ENCODE data around the gene TRAF5. TPM values are rescaled to one million over a fixed set of nuclear protein-coding genes. Genes with fewer than 3 reads are reported as not detected.

TRAF5 gene
- total and polyA plus RNA-seq, 2 of the 4 experiments (the other 2 are of a cell fraction): 10.0 to 14.7 TPM

GRCh38 chr1:211361202-211361601 is 34.6 kb downstream of the TRAF5 start:
- intact Hi-C loops (cut with micrococcal nuclease) (no loop called here), in situ Hi-C loops (cut with MboI; ENCODE audit: low sequenced_read_pairs) (no loop called here), dilution Hi-C loops (cut with HindIII; ENCODE audit: low sequenced_read_pairs, unreplicated experiment) (no loop called here)
- Histone ChIP-seq H3K4me2 (ENCODE audit: low read depth, low read length) (no peak overlapping the region), H3K79me1 (ENCODE audit: low read depth in 1 of 2, low read length in 2 of 2) (peaks cover 7% of the 10 kb centered on the region in 2 experiments; a peak in 3 of 4 replicates), H3K27me3 (ENCODE audit: control insufficient read depth, insufficient read depth, low read length) (no peaks in the 10 kb centered on the region), H4K20me1 (ENCODE audit: insufficient read depth, low read length) (no peaks in the 10 kb centered on the region), H4K8ac (ENCODE audit: low read depth in 2 of 2, low read length in 2 of 2) (no peak overlapping the region), H3K23ac (ENCODE audit: low read depth, low read length) (no peak overlapping the region), H2BK120ac (ENCODE audit: low read depth, low read length) (no peak overlapping the region), H4K91ac (ENCODE audit: insufficient read depth, low read depth, low read length) (no peak overlapping the region), H4K5ac (ENCODE audit: low read depth, low read length) (no peak overlapping the region), H3K14ac (replicated peaks; ENCODE audit: low read depth, low read length) (no peak overlapping the region), H3K4me1 (ENCODE audit: control insufficient read depth, insufficient read depth, low read length) (peaks cover 6% of the 10 kb centered on the region), H2BK15ac (ENCODE audit: low read depth, low read length) (no peak overlapping the region), H3K36me3 (ENCODE audit: control insufficient read depth, insufficient read depth, low read length) (peaks cover 10% of the 10 kb centered on the region), H2AFZ (replicated peaks; ENCODE audit: low read length, poor library complexity) (no peak overlapping the region), H3K56ac (ENCODE audit: extremely low read depth, insufficient read depth, low read length) (no peak overlapping the region), H2AK9ac (replicated peaks; ENCODE audit: low read depth, low read length, poor library complexity) (no peak overlapping the region), H3K9me3 (ENCODE audit: control insufficient read depth, insufficient read depth, low read length) (no peaks in the 10 kb centered on the region), H3K27ac (ENCODE audit: insufficient read depth, low read length) (no peak overlapping the region), H3K9ac (ENCODE audit: low read depth, low read length) (no peak overlapping the region), H2AK5ac (ENCODE audit: low read depth, low read length) (no peak overlapping the region), H3K18ac (ENCODE audit: low read depth, low read length) (no peak overlapping the region), H2BK5ac (ENCODE audit: low read depth, low read length, poor library complexity, severe bottlenecking) (no peak overlapping the region), H3K9me1 (ENCODE audit: insufficient read depth, low read length) (peaks cover 6% of the 10 kb centered on the region; the same call in 1 of the 2 replicates), H3K4me3 (ENCODE audit: insufficient read depth, low read depth, low read length) (no peak overlapping the region), H3K4ac (ENCODE audit: low read depth, low read length) (no peak overlapping the region), H2BK20ac (ENCODE audit: low read depth, low read length) (no peak overlapping the region)
- TF ChIP-seq BHLHE40 (IDR thresholded peaks at IDR 0.05; ENCODE audit: low read depth, low read length): no peak
- TF ChIP-seq NFE2L2 (IDR thresholded peaks at IDR 0.05; ENCODE audit: low read depth, low read length): no peak
- no peak for TF ChIP-seq USF2 (IDR thresholded peaks at IDR 0.05; ENCODE audit: low read depth, low read length)
- no peak for TF ChIP-seq CHD1 (IDR thresholded peaks at IDR 0.05; ENCODE audit: low read depth, low read length)
- TF ChIP-seq FOS (IDR thresholded peaks at IDR 0.05; ENCODE audit: low read depth, low read length): no peak
- no peak for TF ChIP-seq CEBPB (IDR thresholded peaks at IDR 0.05; ENCODE audit: low read depth, low read length)
- no peak for TF ChIP-seq RAD21 (IDR thresholded peaks at IDR 0.05; ENCODE audit: low read length)
- no peak for TF ChIP-seq MAFK (IDR thresholded peaks at IDR 0.05; ENCODE audit: low read depth, low read length)
- no peak for TF ChIP-seq RFX5 (IDR thresholded peaks at IDR 0.05; ENCODE audit: low read depth, low read length)
- no peak for TF ChIP-seq SMC3 (IDR thresholded peaks at IDR 0.05; ENCODE audit: low read depth, low read length)
- no peak for TF ChIP-seq MAZ (IDR thresholded peaks at IDR 0.05; ENCODE audit: borderline replicate concordance, low read depth, low read length)
- no peak for TF ChIP-seq MXI1 (IDR thresholded peaks at IDR 0.05; ENCODE audit: borderline replicate concordance, low read depth, low read length)
- TF ChIP-seq, protein P1, sequence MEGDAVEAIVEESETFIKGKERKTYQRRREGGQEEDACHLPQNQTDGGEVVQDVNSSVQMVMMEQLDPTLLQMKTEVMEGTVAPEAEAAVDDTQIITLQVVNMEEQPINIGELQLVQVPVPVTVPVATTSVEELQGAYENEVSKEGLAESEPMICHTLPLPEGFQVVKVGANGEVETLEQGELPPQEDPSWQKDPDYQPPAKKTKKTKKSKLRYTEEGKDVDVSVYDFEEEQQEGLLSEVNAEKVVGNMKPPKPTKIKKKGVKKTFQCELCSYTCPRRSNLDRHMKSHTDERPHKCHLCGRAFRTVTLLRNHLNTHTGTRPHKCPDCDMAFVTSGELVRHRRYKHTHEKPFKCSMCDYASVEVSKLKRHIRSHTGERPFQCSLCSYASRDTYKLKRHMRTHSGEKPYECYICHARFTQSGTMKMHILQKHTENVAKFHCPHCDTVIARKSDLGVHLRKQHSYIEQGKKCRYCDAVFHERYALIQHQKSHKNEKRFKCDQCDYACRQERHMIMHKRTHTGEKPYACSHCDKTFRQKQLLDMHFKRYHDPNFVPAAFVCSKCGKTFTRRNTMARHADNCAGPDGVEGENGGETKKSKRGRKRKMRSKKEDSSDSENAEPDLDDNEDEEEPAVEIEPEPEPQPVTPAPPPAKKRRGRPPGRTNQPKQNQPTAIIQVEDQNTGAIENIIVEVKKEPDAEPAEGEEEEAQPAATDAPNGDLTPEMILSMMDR (conservative IDR thresholded peaks at IDR 0.05; ENCODE audit: low read depth, low read length): no peak
- no peak for TF ChIP-seq POLR2A (IDR thresholded peaks at IDR 0.05; ENCODE audit: low read depth, low read length)
- no peak for TF ChIP-seq RCOR1 (IDR thresholded peaks at IDR 0.05; ENCODE audit: insufficient replicate concordance, low read length)
- TF ChIP-seq, protein P2, sequence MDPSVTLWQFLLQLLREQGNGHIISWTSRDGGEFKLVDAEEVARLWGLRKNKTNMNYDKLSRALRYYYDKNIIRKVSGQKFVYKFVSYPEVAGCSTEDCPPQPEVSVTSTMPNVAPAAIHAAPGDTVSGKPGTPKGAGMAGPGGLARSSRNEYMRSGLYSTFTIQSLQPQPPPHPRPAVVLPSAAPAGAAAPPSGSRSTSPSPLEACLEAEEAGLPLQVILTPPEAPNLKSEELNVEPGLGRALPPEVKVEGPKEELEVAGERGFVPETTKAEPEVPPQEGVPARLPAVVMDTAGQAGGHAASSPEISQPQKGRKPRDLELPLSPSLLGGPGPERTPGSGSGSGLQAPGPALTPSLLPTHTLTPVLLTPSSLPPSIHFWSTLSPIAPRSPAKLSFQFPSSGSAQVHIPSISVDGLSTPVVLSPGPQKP (IDR thresholded peaks at IDR 0.05; ENCODE audit: borderline replicate concordance, low read depth, low read length): no peak
- WGBS, 2 experiments (ENCODE audit: extremely low coverage in 2 of 2, insufficient read length in 1 of 2): no CpG with 5 or more reads among the region's 1 CpG
- DNase-seq (no peak), ATAC-seq (ENCODE audit: low read depth) (no peak)
- ChIA-PET CTCF (no interaction called here), POLR2A (ENCODE audit: unreplicated experiment) (no interaction called here)
- no TSS peak for BruUV-seq (replicated peaks)
